ENCODE results near the gene DNAI4. TPM values are rescaled to one million over a fixed set of nuclear protein-coding genes. Genes with fewer than 3 reads are reported as not detected.

The DNAI4 gene
- total RNA-seq, 2 experiments from 2014 or later: 5.0 to 8.8 TPM

- H3K27ac Mint-ChIP-seq: peak overlapping the region; percentile 69
These were observed 13.0 kb upstream of the DNAI4 start for GRCh38 chr1:66937529-66938234.

GRCh38 chr1:66933887-66934700 lies 9.4 kb upstream of the DNAI4 start:
- Histone ChIP-seq H3K4me3 (ENCODE audit: low read length) (peak overlapping the region; percentile 46), H3K27ac (ENCODE audit: low read depth in 1 of 2, low read length in 2 of 2) (peak overlapping the region; percentile 3 to 30), H3K4me1 (ENCODE audit: insufficient read depth, low read length) (peaks cover 23% of the 10 kb centered on the region), H3K9me3 (ENCODE audit: control insufficient read depth in 1 of 2, insufficient read depth in 1 of 2, low read length in 2 of 2) (no peaks in the 10 kb centered on the region), H3K27me3 (ENCODE audit: control insufficient read depth in 1 of 2, insufficient read depth in 2 of 2, low read length in 2 of 2) (no peaks in the 10 kb centered on the region), H3K36me3 (ENCODE audit: insufficient read depth, low read length) (no peaks in the 10 kb centered on the region)
- H3K27ac Mint-ChIP-seq: peak overlapping the region; percentile 84
- POLR2A ChIA-PET: interaction anchor here (0.7 to 2.8 kb wide), 3 partner anchors 10 to 651 kb away, joined by 3 to 23 read pairs (median 4); partner anchors contain the start of genes DNAI4 and MIER1
- H3K4me1 Mint-ChIP-seq (ENCODE audit: low read depth): peaks cover 83% of the 10 kb centered on the region
- CTCF ChIA-PET: interaction anchor here (0.8 to 1.3 kb wide), 2 partner anchors 10 to 13 kb away, joined by 3 to 5 read pairs; no protein-coding TSS in a partner anchor
- H3K9me3 Mint-ChIP-seq: no peaks in the 10 kb centered on the region
- no peaks in the 10 kb centered on the region for H3K27me3 Mint-ChIP-seq
- ATAC-seq (ENCODE audit: poor library complexity) (peak; percentile 10), DNase-seq (peak in 3 of 14 experiments; percentile 37 to 59 (median 47))
- no peak for TF ChIP-seq CTCF (IDR thresholded peaks at IDR 0.05)
- intact Hi-C loops (cut with DNase I, micrococcal nuclease): loop anchor here (5.0 to 10.0 kb wide), 5 partner anchors 33 to 1509 kb away; partner anchors contain the start of genes LEPR (in 1 of the 2), LEPROT (in 1 of the 2) and SLC35D1 (in 1 of the 2)
- peaks cover 27% of the 10 kb centered on the region for H3K36me3 Mint-ChIP-seq (ENCODE audit: low read depth)
- H3K4me3 Mint-ChIP-seq: peak overlapping the region; percentile 80

More at GRCh38 chr1:66937529-66938234, 13.0 kb upstream of the DNAI4 start:
- Mint-ChIP-seq H3K27me3 (no peaks in the 10 kb centered on the region), H3K9me3 (no peaks in the 10 kb centered on the region), H3K4me3 (peak overlapping the region; percentile 36), H3K36me3 (ENCODE audit: low read depth) (peaks cover 37% of the 10 kb centered on the region), H3K4me1 (ENCODE audit: low read depth) (peaks cover 97% of the 10 kb centered on the region)
- no peaks in the 10 kb centered on the region for H3K27me3 ChIP-seq (ENCODE audit: control insufficient read depth in 1 of 2, insufficient read depth in 2 of 2, low read length in 2 of 2)
- peaks cover 25% of the 10 kb centered on the region for H3K4me1 ChIP-seq (ENCODE audit: insufficient read depth, low read length)
- ChIA-PET CTCF (no interaction called here), POLR2A (interaction anchor here (1.1 kb wide), 3 partner anchors 10 to 44 kb away, joined by 3 to 4 read pairs (median 3); partner anchors contain the start of genes DNAI4 and MIER1)
- H3K27ac ChIP-seq (ENCODE audit: low read depth in 1 of 2, low read length in 2 of 2): no peak overlapping the region
- intact Hi-C loops (cut with DNase I, micrococcal nuclease): loop anchor here (10.0 kb wide), 2 partner anchors 117 to 1513 kb away; partner anchors contain the start of genes LEPR (in 1 of the 2), LEPROT (in 1 of the 2) and SLC35D1 (in 1 of the 2)
- H3K36me3 ChIP-seq (ENCODE audit: insufficient read depth, low read length): peaks cover 12% of the 10 kb centered on the region
- ATAC-seq (ENCODE audit: poor library complexity) (no peak), DNase-seq (no peak)
- H3K9me3 ChIP-seq (ENCODE audit: control insufficient read depth in 1 of 2, insufficient read depth in 1 of 2, low read length in 2 of 2): no peaks in the 10 kb centered on the region
- H3K4me3 ChIP-seq (ENCODE audit: low read length): no peak overlapping the region
- TF ChIP-seq CTCF (IDR thresholded peaks at IDR 0.05): no peak

- H3K4me3 ChIP-seq (ENCODE audit: low read length): peak overlapping the region; percentile 93
- no peak for ATAC-seq (ENCODE audit: poor library complexity)
- POLR2A ChIA-PET: interaction anchor here (1.0 to 2.8 kb wide), 4 partner anchors 8 to 240 kb away, joined by 3 to 23 read pairs (median 4); partner anchors contain the start of genes DNAI4 and MIER1
- peak overlapping the region; percentile 84 for H3K27ac Mint-ChIP-seq
- H3K36me3 ChIP-seq (ENCODE audit: insufficient read depth, low read length): no peaks in the 10 kb centered on the region
- intact Hi-C loops (cut with DNase I, micrococcal nuclease): loop anchor here (5.0 to 10.0 kb wide), 5 partner anchors 35 to 1507 kb away; partner anchors contain the start of genes LEPR (in 1 of the 2), LEPROT (in 1 of the 2) and SLC35D1 (in 1 of the 2)
- peaks cover 22% of the 10 kb centered on the region for H3K4me1 ChIP-seq (ENCODE audit: insufficient read depth, low read length)
- no peaks in the 10 kb centered on the region for H3K27me3 ChIP-seq (ENCODE audit: control insufficient read depth in 1 of 2, insufficient read depth in 2 of 2, low read length in 2 of 2)
- no peak for TF ChIP-seq CTCF (IDR thresholded peaks at IDR 0.05)
- H3K27me3 Mint-ChIP-seq: no peaks in the 10 kb centered on the region
- H3K36me3 Mint-ChIP-seq (ENCODE audit: low read depth): peaks cover 21% of the 10 kb centered on the region
- H3K4me3 Mint-ChIP-seq: peak overlapping the region; percentile 80
- CTCF ChIA-PET: interaction anchor here (1.2 kb wide), 1 partner anchor 23 kb away, joined by 4 read pairs; no protein-coding TSS in a partner anchor
- no peaks in the 10 kb centered on the region for H3K9me3 Mint-ChIP-seq
- H3K27ac ChIP-seq (ENCODE audit: low read depth in 1 of 2, low read length in 2 of 2): no peak overlapping the region
- no peak for DNase-seq
- no peaks in the 10 kb centered on the region for H3K9me3 ChIP-seq (ENCODE audit: control insufficient read depth in 1 of 2, insufficient read depth in 1 of 2, low read length in 2 of 2)
- peaks cover 75% of the 10 kb centered on the region for H3K4me1 Mint-ChIP-seq (ENCODE audit: low read depth)
These were observed 7.6 kb upstream of the DNAI4 start for GRCh38 chr1:66932291-66932690.

Measured in CD4-positive, alpha-beta T cell (primary cell).